GM18526 (cell line): ENCODE results near the gene ZSCAN32.

Experiments
- POLR2A ChIP-seq: IDR thresholded peaks from 3 replicates; pipeline ENCODE4 v1.6.1; 2011; ENCODE audit not compliant: insufficient read length; ENCODE audit errors: extremely low read depth

Gene ZSCAN32

GRCh38 chr16:3377917-3378316, 22.9 kb downstream of the ZSCAN32 start:
- TF ChIP-seq POLR2A, result no peak

- no peak for TF ChIP-seq POLR2A
These were observed 25.1 kb downstream of the ZSCAN32 start for GRCh38 chr16:3375680-3376079.

GRCh38 chr16:3369073-3369472, 31.7 kb downstream of the ZSCAN32 start:
- TF ChIP-seq POLR2A, result no peak

DNA sequence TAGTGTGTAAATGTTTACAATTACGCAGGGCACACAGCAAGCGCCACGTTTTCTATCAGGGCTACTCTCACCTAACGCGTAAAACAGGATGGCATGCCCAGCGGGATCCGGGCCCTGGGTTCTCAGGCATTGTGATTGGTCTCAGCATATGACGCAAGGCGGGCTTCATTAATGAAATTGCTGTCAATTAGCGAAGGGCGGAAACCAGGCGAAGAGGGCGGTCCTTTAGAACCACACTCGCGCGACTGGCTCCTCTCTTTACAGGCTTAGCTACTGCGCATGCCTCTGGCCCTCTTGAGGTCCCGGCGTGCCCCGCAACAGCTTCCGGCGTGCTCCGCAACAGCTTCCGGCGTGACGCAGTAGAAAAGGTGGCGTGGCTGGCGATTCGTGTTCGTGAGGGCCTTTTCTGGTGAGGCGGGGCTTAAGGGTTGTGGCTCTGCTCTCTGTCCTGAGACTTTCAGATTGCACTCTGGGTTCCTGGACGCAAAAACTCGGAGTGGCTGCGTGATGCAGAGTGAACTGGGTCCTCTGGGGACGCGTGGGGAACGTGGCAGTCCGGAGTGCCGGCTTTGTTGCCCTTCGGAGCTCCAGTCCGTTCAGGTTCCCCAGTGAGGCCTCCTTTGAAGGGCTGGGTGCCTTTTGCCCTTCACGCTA, 35.9 kb downstream of the ZSCAN32 start:
- TF ChIP-seq POLR2A, result peak; percentile 21

DNA sequence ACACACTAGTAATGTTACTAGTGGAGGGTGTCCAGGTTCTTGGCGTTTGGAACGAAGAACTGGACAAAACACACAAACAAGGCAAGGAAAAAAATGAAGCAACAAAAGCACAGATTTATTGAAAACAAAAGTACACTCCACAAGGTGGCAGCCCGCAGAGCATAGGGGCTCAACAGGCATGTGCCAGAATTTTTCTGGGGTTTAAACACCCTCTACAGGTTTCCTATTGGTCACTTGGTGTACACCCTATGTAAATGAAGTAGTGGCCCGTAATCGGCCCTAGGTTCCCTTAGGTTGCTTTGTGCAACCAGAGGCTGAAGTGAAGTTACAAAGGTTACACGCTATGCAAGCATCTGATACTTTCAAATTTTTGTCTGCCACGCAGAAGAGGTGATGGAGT, 37.0 kb downstream of the ZSCAN32 start:
- no peak for TF ChIP-seq POLR2A

- no peak for TF ChIP-seq POLR2A
These were observed 37.9 kb downstream of the ZSCAN32 start for GRCh38 chr16:3362931-3363330.

DNA sequence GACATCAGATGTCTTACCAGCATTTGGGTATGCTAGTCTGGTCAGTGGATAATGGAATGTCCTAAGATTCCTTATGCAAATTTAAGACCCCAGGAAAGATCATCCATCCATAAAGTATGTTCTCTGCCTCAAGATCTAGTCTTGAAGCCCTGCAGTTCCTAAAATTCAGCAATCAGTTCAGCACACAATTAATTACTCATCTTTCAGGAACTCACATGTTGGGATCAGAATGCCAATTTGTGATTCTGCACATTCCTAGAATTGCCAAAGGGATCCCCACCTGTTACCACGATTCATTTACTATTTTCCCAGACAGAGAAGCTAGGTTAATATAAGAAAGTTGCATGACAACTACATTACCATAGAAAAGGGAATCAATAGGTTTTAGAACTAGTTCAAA, 41.9 kb downstream of the ZSCAN32 start:
- no peak for TF ChIP-seq POLR2A

DNA sequence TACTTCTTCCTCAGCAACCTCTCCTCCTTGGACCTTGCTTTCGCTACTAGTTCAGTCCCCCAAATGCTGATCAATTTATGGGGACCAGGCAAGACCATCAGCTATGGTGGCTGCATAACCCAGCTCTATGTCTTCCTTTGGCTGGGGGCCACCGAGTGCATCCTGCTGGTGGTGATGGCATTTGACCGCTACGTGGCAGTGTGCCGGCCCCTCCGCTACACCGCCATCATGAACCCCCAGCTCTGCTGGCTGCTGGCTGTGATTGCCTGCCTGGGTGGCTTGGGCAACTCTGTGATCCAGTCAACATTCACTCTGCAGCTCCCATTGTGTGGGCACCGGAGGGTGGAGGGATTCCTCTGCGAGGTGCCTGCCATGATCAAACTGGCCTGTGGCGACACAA, 44.7 kb downstream of the ZSCAN32 start:
- no peak for TF ChIP-seq POLR2A

DNA sequence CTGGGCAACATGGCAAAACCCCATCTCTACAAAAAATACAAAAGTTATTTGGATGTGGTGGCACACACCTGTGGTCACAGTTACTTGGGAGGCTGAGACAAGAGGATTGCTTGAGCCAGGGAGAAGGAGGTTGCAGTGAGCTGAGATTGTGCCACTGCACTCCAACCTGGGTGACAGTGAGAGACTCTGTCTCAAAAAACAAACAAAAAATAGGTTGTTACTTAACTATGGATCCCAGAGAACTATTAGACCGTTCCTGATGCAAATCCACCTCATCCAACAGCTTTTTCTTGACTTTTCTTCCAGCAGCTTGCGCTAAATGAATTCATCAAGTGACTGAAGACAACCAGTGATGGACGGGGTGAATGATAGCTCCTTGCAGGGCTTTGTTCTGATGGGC, 45.2 kb downstream of the ZSCAN32 start, which contains the start of gene OR2C1:
TSS of gene OR2C1 (plus strand) at position 301 of the 400 bp plus-strand sequence. CDS start at position 353, 52 bp downstream.
- TF ChIP-seq POLR2A, result no peak

DNA sequence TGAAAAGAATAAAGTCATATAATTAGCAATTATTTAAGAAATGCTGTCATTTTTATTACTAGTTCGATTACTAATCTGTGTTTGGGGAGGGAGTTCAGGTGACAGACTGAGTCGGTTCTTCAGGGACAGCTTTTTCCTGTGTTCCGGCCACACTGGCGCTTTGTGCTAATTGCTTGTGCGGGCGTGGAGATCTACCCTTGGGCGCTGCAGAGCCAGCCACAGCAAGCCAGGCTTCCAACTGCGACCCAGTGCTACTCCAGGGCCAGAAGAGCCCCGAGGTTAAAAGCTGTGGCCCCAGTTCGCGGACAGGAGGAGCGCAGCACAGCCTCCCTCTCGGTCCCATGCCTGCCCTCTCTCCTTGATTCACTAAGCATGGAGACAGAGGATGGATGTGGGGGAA, 51.6 kb downstream of the ZSCAN32 start:
- TF ChIP-seq POLR2A, result no peak

DNA sequence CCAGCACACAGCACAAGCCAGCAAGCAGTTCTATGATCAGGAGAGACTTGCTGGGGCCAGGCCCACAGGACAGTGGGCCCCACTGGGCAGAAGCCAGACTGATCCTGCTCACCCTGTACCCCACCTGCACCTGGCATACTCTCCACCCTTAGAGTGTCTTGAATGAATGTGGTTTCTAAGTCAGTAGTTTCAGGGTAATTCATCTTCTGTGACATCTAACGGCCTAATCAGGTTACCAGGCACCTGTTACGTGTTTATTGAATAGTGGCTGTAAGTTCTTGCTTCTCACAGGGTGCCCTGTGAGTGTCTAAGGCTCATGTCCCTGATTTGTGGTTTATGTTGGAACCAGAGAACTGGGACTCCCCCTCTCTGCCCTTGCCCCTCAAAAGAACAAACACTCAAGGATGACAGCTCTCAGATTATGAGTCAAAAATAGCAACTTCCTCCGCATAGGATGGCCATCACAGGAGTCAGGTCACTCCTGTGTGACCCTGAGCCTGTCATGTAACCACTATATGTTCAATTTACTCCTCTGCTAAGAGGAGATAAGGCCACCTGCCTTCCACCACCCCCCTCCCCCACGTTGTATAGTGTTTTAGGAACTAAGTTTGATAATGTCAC, 52.1 kb downstream of the ZSCAN32 start:
- no peak for TF ChIP-seq POLR2A

GRCh38 chr16:3347586-3347985, 53.2 kb downstream of the ZSCAN32 start:
- no peak for TF ChIP-seq POLR2A

DNA sequence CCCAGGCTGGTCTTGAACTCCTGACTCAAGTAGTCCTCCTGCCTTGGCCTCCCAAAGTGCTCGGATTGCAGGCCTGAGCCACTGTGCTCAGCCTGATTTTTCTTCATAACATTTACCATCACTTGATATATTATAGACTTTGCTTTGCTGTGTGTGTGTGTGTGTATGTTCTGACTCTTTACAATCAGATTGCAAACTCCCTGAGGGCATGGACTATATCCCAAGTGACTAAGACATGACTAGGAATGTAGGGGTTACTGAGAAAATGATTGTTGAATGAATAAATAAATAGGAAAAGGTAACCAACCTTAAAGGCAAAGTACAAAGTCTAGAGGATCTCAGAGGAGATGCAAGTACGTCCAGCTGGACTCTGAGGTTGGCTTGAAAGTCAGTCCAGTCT, 54.8 kb downstream of the ZSCAN32 start:
- no peak for TF ChIP-seq POLR2A
